Astrocyte of the cerebellum (primary cell): ENCODE data around the gene PPP2R2D.

Source experiments
- DNase-seq: peaks from one replicate; pipeline ENCODE4 v3.0.0-alpha.2; 2011; ENCODE audit warnings: low read depth
- H3K4me3 ChIP-seq: 2 replicates; pipeline ENCODE4 v1.5.1; 2011; ENCODE audit warnings: mild to moderate bottlenecking, low read depth, low read length, moderate library complexity
- in situ Hi-C: cut with HindIII; loops from 2 replicates; pipeline ENCODE4 v1.10.0; 2017; ENCODE audit warnings: low sequenced_read_pairs
- TF ChIP-seq, protein P1 (sequence below): IDR thresholded peaks from 2 replicates; pipeline ENCODE4 v1.5.1; 2012; ENCODE audit warnings: low read length, low read depth, moderate library complexity, mild to moderate bottlenecking; ENCODE audit errors: missing control alignments

PPP2R2D gene

DNA sequence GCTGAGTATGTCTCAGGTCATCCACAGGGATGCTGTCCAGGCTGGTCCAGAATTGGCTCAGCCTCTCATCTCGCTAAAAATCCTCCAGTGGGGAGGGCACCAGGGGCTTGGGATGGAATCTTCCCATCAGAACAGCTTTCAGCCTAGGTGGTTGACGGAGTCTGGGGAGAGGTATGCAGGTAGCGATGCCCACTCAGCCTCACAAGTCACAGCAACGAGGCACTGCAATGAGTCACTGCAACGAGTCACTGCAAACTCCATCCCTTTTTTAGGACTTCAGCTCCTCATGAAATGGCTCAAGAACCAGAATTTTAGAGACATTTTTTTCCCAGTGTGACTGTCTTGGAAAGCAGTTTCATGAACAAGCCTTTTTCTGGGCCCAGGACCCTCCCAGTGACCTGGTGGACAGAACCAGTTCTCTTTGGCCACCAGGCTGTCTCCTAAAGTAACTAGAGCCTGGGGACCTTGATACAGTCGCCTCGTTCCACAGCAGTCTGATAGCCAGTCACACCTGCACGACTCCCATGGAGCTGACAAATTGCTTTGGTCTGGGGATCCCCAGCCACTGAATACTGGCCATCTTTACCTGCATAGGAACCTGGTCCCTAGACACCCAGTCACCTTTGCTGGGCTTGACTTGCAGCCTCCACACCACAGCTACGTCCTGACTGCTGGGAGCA is 41.3 kb upstream of the PPP2R2D start:
- no peak overlapping the region for H3K4me3 ChIP-seq
- in situ Hi-C loops = no loop called here
- no peak for DNase-seq
- TF ChIP-seq, protein P1, sequence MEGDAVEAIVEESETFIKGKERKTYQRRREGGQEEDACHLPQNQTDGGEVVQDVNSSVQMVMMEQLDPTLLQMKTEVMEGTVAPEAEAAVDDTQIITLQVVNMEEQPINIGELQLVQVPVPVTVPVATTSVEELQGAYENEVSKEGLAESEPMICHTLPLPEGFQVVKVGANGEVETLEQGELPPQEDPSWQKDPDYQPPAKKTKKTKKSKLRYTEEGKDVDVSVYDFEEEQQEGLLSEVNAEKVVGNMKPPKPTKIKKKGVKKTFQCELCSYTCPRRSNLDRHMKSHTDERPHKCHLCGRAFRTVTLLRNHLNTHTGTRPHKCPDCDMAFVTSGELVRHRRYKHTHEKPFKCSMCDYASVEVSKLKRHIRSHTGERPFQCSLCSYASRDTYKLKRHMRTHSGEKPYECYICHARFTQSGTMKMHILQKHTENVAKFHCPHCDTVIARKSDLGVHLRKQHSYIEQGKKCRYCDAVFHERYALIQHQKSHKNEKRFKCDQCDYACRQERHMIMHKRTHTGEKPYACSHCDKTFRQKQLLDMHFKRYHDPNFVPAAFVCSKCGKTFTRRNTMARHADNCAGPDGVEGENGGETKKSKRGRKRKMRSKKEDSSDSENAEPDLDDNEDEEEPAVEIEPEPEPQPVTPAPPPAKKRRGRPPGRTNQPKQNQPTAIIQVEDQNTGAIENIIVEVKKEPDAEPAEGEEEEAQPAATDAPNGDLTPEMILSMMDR = no peak

DNA sequence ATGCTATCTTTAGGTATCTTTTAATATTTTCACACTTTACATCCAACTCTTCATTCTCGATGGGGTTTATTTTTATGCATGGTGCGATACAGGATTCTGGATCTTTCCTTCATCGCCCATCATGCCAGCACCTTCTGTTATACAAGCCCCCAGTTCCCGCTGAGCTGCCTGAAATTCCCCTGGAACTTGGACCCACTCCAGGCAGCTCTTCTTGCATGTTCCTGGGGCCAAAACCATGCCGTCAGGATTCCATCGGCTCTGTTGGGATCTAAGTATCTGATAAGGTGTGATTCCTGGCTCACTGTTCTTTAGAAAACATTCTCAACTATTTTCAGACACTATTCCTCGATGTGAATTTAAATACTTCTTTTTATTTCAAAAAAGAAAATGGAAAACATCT is 40.5 kb upstream of the PPP2R2D start:
- no peak for DNase-seq
- in situ Hi-C loops = no loop called here
- TF ChIP-seq, protein P1 = no peak
- no peak overlapping the region for H3K4me3 ChIP-seq

DNA sequence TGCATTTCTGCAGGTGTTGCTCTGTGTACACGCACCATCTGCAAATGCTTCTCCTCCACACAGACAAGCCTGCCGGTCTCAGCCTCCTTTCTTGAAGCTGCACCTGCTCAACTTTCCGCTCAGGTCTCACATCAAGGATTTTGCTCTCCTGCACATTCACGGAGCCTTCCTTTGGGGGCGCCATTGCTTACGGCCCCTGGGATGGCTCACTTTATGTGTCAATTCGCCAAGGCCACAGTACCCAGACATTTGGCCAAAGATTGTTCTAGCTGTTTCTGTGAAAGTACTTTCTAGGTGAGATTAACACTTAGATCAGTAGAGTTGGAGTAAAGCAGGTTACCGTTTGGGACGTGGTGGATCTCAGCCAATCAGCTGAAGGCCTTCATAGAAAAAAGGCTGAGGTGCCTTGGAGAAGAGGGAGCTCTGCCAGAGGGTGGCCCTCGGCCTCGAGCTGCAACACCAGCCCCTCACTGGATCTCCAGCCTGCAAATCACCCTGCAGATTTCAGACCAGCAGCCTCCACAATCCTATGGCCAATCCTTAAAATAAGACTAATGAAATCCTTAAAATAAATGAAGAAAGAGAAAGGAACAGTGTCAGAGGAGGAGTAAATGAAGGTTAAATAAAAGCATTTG is 39.9 kb upstream of the PPP2R2D start:
- no peak for DNase-seq
- TF ChIP-seq, protein P1 = no peak
- H3K4me3 ChIP-seq = no peak overlapping the region
- in situ Hi-C loops = no loop called here

DNA sequence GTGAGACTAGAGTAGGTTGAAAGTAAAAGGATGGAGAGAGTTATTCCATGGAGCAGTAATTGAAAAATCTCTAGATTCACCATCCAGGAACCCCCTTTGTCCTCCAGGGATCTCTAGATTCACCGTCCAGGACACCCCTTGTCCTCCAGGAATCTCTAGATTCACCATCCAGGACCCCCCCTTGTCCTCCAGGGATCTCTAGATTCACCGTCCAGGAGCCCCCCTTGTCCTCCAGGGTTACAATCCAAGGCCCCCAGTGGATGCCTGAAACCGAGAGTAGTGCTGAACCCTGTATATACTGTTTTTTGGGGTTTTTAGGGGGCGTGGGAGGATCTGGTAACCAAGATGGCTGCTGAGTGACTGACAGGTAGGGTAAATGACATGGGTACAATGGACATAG is 38.3 kb upstream of the PPP2R2D start:
- TF ChIP-seq, protein P1 = no peak
- H3K4me3 ChIP-seq = no peak overlapping the region
- in situ Hi-C loops = no loop called here
- DNase-seq = no peak

DNA sequence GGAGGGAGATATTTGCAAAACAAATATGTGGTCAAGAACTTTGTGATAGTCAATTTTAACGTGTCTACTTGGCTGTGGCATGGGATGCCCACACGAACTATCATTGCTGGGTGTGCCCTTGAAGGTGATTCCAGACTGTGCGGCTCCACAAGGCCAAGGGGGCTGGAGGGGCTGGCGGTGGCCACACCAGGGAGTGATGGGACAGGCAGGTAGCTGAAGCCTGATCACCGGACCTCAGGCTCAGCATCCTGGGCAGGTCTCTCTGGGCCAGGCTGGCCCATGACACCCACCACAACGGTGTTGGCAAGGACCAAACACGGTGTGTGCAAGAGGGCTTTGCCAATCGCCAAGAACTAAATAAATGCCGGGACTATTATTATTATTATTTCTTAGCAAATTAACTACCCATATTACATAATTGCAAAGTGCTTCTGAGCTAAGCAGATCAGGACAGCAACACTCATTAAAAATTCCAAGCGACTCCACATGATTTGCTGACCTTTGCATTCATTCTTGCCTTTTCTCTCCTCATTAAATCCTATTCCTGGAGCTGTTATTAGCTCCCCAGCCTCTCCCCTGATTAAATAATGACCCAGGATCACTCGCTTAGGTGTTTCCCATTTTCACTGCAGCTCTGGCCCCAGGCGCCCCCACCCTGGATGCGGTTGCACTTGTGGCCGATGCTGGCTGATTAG is 35.4 kb upstream of the PPP2R2D start:
- no peak for DNase-seq
- TF ChIP-seq, protein P1 = no peak
- in situ Hi-C loops = no loop called here
- H3K4me3 ChIP-seq = no peak overlapping the region

DNA sequence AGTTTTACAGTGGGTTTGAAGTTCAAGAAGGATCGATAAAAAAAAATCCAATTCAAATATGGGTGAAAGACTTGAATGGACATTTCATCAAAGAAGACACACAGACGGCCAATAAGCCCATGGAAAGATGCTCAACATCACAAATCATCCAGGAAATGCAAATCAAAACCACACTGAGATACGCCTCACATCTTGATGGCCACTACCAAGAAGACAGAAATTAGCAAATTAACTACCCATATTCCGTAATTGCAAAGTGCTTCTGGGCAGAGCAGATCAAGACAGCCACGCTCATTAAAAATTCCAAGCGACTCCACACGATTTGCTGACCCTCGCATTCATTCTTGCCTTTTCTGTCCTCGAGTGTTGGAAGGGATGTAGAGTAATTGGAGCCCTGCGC is 34.1 kb upstream of the PPP2R2D start:
- TF ChIP-seq, protein P1 = no peak
- in situ Hi-C loops = no loop called here
- no peak overlapping the region for H3K4me3 ChIP-seq
- no peak for DNase-seq
